Gastroesophageal sphincter (tissue), 3 donors: ENCODE measurements around the gene PRR22.
"Not testable (repeated sequence)": the region's sequence is repeated elsewhere in the genome, so short reads cannot be mapped to it uniquely, and the experiment has no call there.

Experiments
- CTCF ChIP-seq, 4 experiments: fragments of 200-600 bp in 2 of 4; fragments of 450-650 bp in 2 of 4; sonication (generic) in 1 of 4; IDR thresholded peaks; one replicate each; pipeline ENCODE4 v1.5.1; 2017 to 2019; ENCODE audit warnings: antibody characterized with exemption in 4 of 4, mild to moderate bottlenecking in 2 of 4, moderate library complexity in 2 of 4
- EP300 ChIP-seq: sonication (generic); formaldehyde crosslinking; IDR thresholded peaks from one replicate; pipeline ENCODE4 v1.6.1; 2017; ENCODE audit warnings: antibody characterized with exemption, mild to moderate bottlenecking
- POLR2A ChIP-seq, 2 donors: fragments of 450-650 bp; IDR thresholded peaks; one replicate each; pipeline ENCODE4 v1.6.1; 2017; ENCODE audit warnings: antibody characterized with exemption in 2 of 2, mild to moderate bottlenecking in 2 of 2, moderate library complexity in 1 of 2
- POLR2AphosphoS5 ChIP-seq: sonication (generic); formaldehyde crosslinking; IDR thresholded peaks from one replicate; pipeline ENCODE4 v1.6.1; 2017; ENCODE audit warnings: antibody characterized with exemption

GRCh38 chr19:5748920-5749319 is 35.6 kb downstream of the PRR22 start:
- not testable (repeated sequence) for TF ChIP-seq CTCF (IDR thresholded peaks at IDR 0.05); POLR2AphosphoS5; POLR2A (IDR thresholded peaks at IDR 0.05); EP300
